ENCODE data around the gene ANKRD18A. TPM values are rescaled to one million over a fixed set of nuclear protein-coding genes. Genes with fewer than 3 reads are reported as not detected.

Gene ANKRD18A
- total and polyA plus RNA-seq, 2 donors (not counting 1 experiment from before 2014, with no cell fraction given) = not detected

- Histone ChIP-seq H3K36me3 (ENCODE audit: control insufficient read depth, insufficient read depth, low read length) (no peaks in the 10 kb centered on the region), H3K9me3 (ENCODE audit: control insufficient read depth, insufficient read depth, low read depth, low read length) (no peaks in the 10 kb centered on the region), H3K4me2 (ENCODE audit: extremely low read depth, insufficient read depth, low read length) (no peak overlapping the region), H4K20me1 (ENCODE audit: control insufficient read depth, extremely low read depth, insufficient read depth, low read length) (no peaks in the 10 kb centered on the region), H2AFZ (ENCODE audit: low read length) (no peak overlapping the region), H3K27me3 (ENCODE audit: control insufficient read depth, insufficient read depth, low read length) (no peaks in the 10 kb centered on the region), H3K4me3 (replicated peaks in 1 of 4; ENCODE audit: control extremely low read depth in 1 of 4, insufficient read depth in 1 of 4, low read depth in 3 of 4, low read length in 4 of 4) (no peak overlapping the region), H3K4me1 (ENCODE audit: control insufficient read depth, extremely low read depth, insufficient read depth, low read length) (no peaks in the 10 kb centered on the region), H3K27ac (ENCODE audit: insufficient read depth, low read length) (no peak overlapping the region), H3K79me2 (ENCODE audit: control insufficient read depth, insufficient read depth, low read length) (no peaks in the 10 kb centered on the region), H3K9ac (ENCODE audit: insufficient read depth, low read length) (no peak overlapping the region)
- no peak for DNase-seq (ENCODE audit: low read depth in 2 of 2)
- TF ChIP-seq CTCF (conservative IDR thresholded peaks at IDR 0.05 in 1 of 2, IDR thresholded peaks at IDR 0.05 in 1 of 2; ENCODE audit: low read depth in 1 of 2, low read length in 2 of 2) (no peak), EZH2 (IDR thresholded peaks at IDR 0.05; ENCODE audit: low read length, missing control alignments) (no peak)
These were observed 13.9 kb upstream of the ANKRD18A start for GRCh38 chr9:38634315-38634714.

GRCh38 chr9:38629511-38629910, 9.1 kb upstream of the ANKRD18A start:
- Histone ChIP-seq H3K4me3 (replicated peaks in 1 of 4; ENCODE audit: control extremely low read depth in 1 of 4, insufficient read depth in 1 of 4, low read depth in 3 of 4, low read length in 4 of 4) (no peak overlapping the region), H3K79me2 (ENCODE audit: control insufficient read depth, insufficient read depth, low read length) (no peaks in the 10 kb centered on the region), H3K36me3 (ENCODE audit: control insufficient read depth, insufficient read depth, low read length) (no peaks in the 10 kb centered on the region), H4K20me1 (ENCODE audit: control insufficient read depth, extremely low read depth, insufficient read depth, low read length) (no peaks in the 10 kb centered on the region), H3K27me3 (ENCODE audit: control insufficient read depth, insufficient read depth, low read length) (no peaks in the 10 kb centered on the region), H2AFZ (ENCODE audit: low read length) (no peak overlapping the region), H3K9ac (ENCODE audit: insufficient read depth, low read length) (no peak overlapping the region), H3K4me1 (ENCODE audit: control insufficient read depth, extremely low read depth, insufficient read depth, low read length) (no peaks in the 10 kb centered on the region), H3K27ac (ENCODE audit: insufficient read depth, low read length) (no peak overlapping the region), H3K9me3 (ENCODE audit: control insufficient read depth, insufficient read depth, low read depth, low read length) (no peaks in the 10 kb centered on the region), H3K4me2 (ENCODE audit: extremely low read depth, insufficient read depth, low read length) (no peak overlapping the region)
- no peak for DNase-seq (ENCODE audit: low read depth in 2 of 2)
- TF ChIP-seq EZH2 (IDR thresholded peaks at IDR 0.05; ENCODE audit: low read length, missing control alignments) (no peak), CTCF (conservative IDR thresholded peaks at IDR 0.05 in 1 of 2, IDR thresholded peaks at IDR 0.05 in 1 of 2; ENCODE audit: low read depth in 1 of 2, low read length in 2 of 2) (no peak)

GRCh38 chr9:38626006-38626405, 5.6 kb upstream of the ANKRD18A start:
- H3K79me2 ChIP-seq (ENCODE audit: control insufficient read depth, insufficient read depth, low read length) = no peaks in the 10 kb centered on the region
- no peak overlapping the region for H3K9ac ChIP-seq (ENCODE audit: insufficient read depth, low read length)
- no peak for DNase-seq (ENCODE audit: low read depth in 2 of 2)
- no peaks in the 10 kb centered on the region for H3K4me1 ChIP-seq (ENCODE audit: control insufficient read depth, extremely low read depth, insufficient read depth, low read length)
- H4K20me1 ChIP-seq (ENCODE audit: control insufficient read depth, extremely low read depth, insufficient read depth, low read length) = no peaks in the 10 kb centered on the region
- H3K36me3 ChIP-seq (ENCODE audit: control insufficient read depth, insufficient read depth, low read length) = no peaks in the 10 kb centered on the region
- TF ChIP-seq CTCF (conservative IDR thresholded peaks at IDR 0.05 in 1 of 2, IDR thresholded peaks at IDR 0.05 in 1 of 2; ENCODE audit: low read depth in 1 of 2, low read length in 2 of 2) = no peak
- TF ChIP-seq EZH2 (IDR thresholded peaks at IDR 0.05; ENCODE audit: low read length, missing control alignments) = no peak
- no peak overlapping the region for H2AFZ ChIP-seq (ENCODE audit: low read length)
- no peak overlapping the region for H3K27ac ChIP-seq (ENCODE audit: insufficient read depth, low read length)
- no peak overlapping the region for H3K4me2 ChIP-seq (ENCODE audit: extremely low read depth, insufficient read depth, low read length)
- no peak overlapping the region for H3K4me3 ChIP-seq (replicated peaks in 1 of 4; ENCODE audit: control extremely low read depth in 1 of 4, insufficient read depth in 1 of 4, low read depth in 3 of 4, low read length in 4 of 4)
- H3K27me3 ChIP-seq (ENCODE audit: control insufficient read depth, insufficient read depth, low read length) = peaks cover 14% of the 10 kb centered on the region
- H3K9me3 ChIP-seq (ENCODE audit: control insufficient read depth, insufficient read depth, low read depth, low read length) = no peaks in the 10 kb centered on the region
